HG03378 (cell line): ENCODE results near the gene CNGA3.
"Not testable (repeated sequence)": the region's sequence is repeated elsewhere in the genome, so short reads cannot be mapped to it uniquely, and the experiment has no call there.

Source experiments
- ATAC-seq: cut with Tn5 transposase; IDR thresholded peaks from one replicate; pipeline ENCODE4 v1.9.1; 2021; ENCODE audit warnings: mild to moderate bottlenecking, moderate library complexity; ENCODE audit not compliant: unreplicated experiment

CNGA3 gene

DNA sequence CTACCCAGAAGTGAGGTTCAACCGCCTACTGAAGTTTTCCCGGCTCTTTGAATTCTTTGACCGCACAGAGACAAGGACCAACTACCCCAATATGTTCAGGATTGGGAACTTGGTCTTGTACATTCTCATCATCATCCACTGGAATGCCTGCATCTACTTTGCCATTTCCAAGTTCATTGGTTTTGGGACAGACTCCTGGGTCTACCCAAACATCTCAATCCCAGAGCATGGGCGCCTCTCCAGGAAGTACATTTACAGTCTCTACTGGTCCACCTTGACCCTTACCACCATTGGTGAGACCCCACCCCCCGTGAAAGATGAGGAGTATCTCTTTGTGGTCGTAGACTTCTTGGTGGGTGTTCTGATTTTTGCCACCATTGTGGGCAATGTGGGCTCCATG lies 49.7 kb downstream of the CNGA3 start:
- ATAC-seq, result no peak

- no peak for ATAC-seq
These were observed 50.6 kb downstream of the CNGA3 start for GRCh38 chr2:98396745-98397355.

DNA sequence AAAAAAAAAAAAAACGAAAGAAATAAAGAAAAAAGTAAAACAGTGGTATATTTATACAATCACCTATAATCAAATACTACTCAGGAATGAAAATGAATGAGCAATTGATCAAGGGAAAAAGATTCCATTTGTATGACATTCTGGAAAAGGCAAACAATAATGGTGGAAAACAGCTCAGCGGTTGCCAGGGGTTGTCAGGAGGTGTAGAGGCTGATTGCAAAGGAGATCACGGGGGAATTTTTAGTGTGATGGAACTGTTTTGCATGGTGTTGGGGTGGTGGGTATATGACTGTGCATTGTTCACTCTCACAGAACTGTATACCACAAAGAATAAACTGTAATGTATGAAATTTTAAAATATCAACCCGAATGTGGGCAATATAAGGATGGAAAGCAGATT lies 52.9 kb downstream of the CNGA3 start:
- no peak for ATAC-seq

DNA sequence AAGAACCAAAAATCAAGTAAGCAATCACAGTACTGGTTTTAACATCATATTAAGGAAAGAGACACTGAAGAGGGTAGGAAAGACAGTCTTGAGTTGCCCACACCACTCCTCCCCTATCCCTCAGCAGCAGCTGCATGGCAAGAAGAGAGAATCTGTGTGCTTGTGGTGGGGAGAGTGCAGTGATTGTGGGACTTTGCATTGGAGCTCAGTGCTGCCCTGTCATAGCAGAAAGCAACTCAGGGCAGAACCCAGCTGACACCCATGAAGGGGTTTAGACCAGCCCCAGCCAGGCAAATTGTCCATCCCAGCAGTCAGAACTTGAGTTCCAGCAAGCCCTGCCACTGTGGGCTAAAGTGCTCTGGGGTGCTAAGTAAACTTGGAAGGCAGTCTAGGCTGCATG lies 57.6 kb downstream of the CNGA3 start:
- no peak for ATAC-seq

- ATAC-seq, result no peak
These were observed 58.4 kb downstream of the CNGA3 start for GRCh38 chr2:98404556-98405250.

GRCh38 chr2:98405301-98405700 lies 59.0 kb downstream of the CNGA3 start:
- ATAC-seq, result no peak

GRCh38 chr2:98408155-98408554 lies 61.9 kb downstream of the CNGA3 start:
- no peak for ATAC-seq

DNA sequence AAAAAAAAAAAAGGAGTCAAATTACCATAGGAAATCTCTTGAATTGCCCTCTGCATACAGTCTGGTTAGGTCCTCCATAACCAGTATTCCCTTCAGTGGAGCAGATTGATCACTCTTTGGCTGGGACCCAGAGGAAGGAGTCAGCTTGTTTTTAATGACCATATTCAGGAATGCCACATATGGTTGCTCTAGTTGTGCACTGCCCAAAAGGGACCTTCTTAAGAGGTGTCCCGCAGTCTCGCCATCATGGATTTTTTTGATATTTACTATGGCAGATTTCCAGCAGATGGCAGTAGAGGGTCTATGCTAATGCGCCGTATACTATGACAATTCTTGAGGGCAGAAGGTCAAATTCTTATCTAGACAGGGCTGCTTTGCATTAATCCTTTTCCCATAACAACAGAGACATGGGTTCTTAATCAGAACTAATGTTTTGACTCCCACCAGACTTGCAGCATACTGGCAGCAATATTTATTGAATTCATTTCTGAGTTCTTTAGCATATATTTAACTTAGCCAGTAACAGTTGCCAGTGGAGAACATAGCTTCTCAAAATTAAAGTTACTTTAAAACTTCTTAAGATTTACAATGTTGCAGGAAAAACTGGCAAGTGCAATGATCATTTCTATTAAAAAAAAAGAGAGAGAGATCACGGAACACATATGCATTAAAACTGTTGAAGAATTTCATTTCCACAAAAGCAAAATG lies 66.6 kb downstream of the CNGA3 start:
- ATAC-seq, result peak; percentile 81

GRCh38 chr2:98414246-98414645 lies 68.0 kb downstream of the CNGA3 start:
- ATAC-seq, result not testable (repeated sequence)

DNA sequence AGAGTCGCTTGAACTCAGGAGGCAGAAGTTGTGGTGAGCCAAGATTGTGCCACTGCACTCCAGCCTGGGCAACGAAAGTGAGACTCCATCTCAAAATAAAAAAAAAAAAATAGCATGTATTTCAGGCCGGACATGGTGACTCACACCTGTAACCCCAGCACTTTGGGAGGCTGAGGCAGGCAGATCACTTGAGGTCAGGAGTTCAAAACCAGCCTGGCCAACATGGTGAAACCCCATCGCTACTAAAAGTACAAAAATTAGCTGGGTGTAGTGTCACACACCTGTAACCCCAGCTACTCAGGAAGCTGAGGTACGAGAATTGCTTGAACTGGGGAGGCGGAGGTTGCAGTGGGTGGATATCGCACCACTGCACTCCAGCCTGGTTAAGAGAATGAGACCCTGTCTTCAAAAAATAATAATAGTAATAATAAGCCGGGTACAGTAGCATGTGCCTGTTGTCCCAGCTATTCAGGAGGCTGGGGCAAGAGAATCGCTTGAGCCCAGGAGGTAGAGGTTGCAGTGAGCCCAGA lies 69.5 kb downstream of the CNGA3 start:
- not testable (repeated sequence) for ATAC-seq

GRCh38 chr2:98416383-98417159 lies 70.3 kb downstream of the CNGA3 start:
- ATAC-seq, result no peak

- ATAC-seq, result no peak
These were observed 73.3 kb downstream of the CNGA3 start for GRCh38 chr2:98419544-98419943.

DNA sequence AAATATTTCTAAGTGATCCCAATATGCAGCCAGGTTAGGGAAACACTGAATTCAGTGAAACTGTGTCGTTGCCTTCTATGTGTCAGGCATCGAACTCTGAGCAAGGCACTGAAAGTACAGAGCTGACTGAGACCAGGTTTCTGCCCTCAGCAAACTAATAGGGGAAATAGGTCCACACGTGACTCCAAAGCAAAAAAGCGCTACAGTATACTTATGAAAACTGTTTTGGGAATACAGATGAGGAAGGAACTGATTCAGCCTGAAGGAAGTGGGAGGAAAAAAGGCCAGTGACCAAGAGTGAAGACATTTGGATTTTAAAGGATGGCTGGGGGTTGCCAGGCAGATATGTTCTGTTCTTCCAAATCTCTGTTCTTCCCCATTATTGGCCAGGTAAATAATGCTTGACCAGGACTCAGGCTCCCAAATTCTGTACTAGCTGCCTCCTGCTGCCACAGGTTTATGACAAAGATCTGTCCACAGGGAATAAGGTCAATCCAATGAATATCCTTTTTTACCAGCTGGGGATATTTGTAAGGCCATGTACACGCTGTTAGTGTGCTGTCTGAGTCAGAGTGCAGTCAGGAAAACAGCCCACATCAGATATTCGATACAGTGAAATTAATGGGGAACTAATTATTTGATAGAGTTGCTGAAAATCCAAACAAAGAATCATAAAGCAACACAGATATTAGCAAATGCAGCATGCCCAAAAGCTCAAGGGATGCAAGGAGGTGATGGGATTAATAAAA lies 73.9 kb downstream of the CNGA3 start:
- ATAC-seq, result no peak

- no peak for ATAC-seq
These were observed 76.2 kb downstream of the CNGA3 start for GRCh38 chr2:98422449-98422848.

GRCh38 chr2:98426771-98427170 lies 80.5 kb downstream of the CNGA3 start:
- no peak for ATAC-seq

GRCh38 chr2:98432145-98432544 lies 85.9 kb downstream of the CNGA3 start:
- no peak for ATAC-seq

DNA sequence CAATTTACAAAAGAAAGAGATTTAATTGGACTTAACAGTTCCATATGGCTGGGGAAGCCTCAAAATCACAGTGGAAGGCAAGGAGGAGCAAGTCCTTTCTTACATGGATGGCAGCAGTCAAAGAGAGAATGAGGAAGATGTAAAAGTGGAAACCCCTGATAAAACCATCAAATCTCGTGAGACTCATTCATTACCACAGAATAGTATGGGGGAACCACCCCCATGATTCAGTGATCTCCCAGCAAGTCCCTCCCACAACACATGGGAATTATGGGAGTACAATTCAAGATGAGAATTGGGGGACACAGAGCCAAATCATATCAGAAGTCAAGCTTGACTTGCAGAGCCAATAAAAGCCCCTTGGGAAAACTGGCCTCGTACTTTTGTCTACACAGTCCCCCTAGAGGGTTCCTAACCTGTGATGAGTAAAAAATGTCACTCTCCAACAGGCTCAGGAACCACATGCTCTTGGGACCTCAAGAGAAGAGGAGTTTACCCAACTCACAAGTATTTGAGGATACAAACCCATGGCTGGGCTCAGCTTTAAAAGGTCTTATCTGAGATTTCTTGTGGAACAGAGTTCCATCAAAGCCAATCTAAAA lies 87.2 kb downstream of the CNGA3 start:
- no peak for ATAC-seq

DNA sequence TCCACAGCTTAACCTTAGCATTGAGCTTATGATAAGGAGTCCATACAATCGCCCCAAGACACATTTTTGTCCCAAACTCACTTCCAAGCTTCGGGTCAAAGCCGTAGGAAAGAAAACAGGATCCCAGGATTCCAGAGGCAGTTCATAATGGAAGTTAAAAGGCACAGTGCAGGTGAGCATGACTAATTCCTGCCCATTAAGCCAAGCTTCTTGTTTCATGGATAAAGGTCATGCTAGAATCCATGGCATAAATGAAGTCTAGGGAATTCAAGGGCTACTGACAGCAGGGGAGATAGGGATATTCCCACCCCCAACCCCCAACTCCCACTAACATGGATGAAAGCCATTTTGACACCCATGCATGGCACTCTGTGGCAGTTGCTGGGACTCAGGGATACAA lies 88.2 kb downstream of the CNGA3 start:
- ATAC-seq, result no peak

GRCh38 chr2:98435670-98436069 lies 89.4 kb downstream of the CNGA3 start:
- ATAC-seq, result not testable (repeated sequence)

DNA sequence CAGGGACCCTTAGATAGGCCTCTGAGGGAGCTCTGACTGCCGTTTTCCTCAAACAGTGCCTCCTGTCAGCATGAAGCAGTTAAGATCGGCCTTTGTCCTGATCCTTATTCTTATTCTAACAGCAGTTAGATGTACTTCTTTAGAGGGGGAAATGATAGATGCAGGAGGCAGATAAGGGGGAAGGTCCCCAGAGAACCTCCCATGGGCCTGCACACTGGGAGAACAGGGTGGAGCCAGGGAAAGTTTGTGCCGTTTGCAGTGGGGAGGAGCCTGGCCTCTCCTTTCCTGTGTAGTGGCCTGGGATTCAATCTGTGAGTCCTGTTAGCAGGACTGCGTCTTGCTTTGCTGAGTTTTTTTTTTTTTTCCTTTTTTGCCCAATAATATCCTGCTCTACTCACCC lies 90.5 kb downstream of the CNGA3 start:
- no peak for ATAC-seq
